C4-2B (cell line): Measurements from ENCODE around the gene TOMM20.

Experiments used
- ZFX ChIP-seq: fragments of 450-650 bp; IDR thresholded peaks from 2 replicates; pipeline ENCODE4 v1.6.1; 2017
- TF ChIP-seq, protein P1 (sequence below): fragments of 450-650 bp; conservative IDR thresholded peaks from 2 replicates; pipeline ENCODE4 v1.5.1; 2017; ENCODE audit warnings: mild to moderate bottlenecking

DNA sequence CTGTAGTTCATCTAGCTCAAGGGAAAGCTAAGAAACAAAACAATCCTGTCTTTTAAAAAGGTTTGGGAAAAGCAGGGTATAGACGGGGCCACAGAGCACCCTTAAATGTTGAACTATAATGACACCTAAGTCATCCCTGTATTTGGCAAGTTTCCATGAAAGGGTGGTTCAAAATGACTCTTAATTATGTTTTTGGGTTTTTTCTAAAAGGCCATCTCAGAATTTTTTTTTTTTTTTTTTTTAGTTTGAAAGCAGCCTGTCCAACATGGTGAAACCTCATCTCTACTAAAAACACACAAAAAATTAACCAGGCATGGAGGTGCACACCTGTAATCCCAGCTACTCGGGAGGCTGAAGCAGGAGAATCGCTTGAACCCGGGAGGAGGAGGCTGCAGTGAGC, 22.2 kb downstream of the TOMM20 start:
- TF ChIP-seq, protein P1, sequence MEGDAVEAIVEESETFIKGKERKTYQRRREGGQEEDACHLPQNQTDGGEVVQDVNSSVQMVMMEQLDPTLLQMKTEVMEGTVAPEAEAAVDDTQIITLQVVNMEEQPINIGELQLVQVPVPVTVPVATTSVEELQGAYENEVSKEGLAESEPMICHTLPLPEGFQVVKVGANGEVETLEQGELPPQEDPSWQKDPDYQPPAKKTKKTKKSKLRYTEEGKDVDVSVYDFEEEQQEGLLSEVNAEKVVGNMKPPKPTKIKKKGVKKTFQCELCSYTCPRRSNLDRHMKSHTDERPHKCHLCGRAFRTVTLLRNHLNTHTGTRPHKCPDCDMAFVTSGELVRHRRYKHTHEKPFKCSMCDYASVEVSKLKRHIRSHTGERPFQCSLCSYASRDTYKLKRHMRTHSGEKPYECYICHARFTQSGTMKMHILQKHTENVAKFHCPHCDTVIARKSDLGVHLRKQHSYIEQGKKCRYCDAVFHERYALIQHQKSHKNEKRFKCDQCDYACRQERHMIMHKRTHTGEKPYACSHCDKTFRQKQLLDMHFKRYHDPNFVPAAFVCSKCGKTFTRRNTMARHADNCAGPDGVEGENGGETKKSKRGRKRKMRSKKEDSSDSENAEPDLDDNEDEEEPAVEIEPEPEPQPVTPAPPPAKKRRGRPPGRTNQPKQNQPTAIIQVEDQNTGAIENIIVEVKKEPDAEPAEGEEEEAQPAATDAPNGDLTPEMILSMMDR = no peak
- no peak for TF ChIP-seq ZFX
